Body of pancreas (tissue), 4 donors: Measurements from ENCODE around the gene AMY1A.
"Not testable (repeated sequence)": the region's sequence is repeated elsewhere in the genome, so short reads cannot be mapped to it uniquely, and the experiment has no call there.

Source experiments
- POLR2A ChIP-seq, 3 donors: fragments of 450-650 bp; IDR thresholded peaks; one replicate each; pipeline ENCODE4 v1.6.1; 2016; ENCODE audit warnings: antibody characterized with exemption in 3 of 3, mild to moderate bottlenecking in 2 of 3
- TF ChIP-seq, protein P1 (sequence below), 7 experiments: fragments of 450-650 bp in 4 of 7; fragments of 200-600 bp in 3 of 7; sonication (generic) in 3 of 7; IDR thresholded peaks; one replicate each; pipeline ENCODE4 v1.5.1; 2016 to 2019; ENCODE audit warnings: antibody characterized with exemption in 7 of 7

DNA sequence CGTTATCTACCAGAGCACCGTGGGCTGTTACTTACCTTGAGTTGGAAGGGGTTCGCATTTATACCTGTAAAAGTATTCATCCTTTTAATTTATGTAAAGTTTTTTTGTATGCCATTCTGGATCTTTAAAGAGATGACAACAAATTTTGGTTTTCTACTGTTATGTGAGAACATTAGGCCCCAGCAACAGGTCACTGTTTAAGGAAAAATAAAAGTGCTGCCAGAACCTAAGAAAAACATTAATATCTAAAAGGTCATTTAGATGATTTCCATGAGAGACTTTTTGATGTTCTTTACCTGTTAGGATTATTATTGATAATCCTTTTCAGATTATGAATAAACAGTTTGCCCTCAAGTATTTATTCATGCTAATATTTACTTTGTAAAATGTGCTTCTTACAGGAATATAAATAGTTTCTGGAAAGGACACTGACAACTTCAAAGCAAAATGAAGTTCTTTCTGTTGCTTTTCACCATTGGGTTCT, 38.5 kb upstream of the AMY1A start, which contains the start of gene AMY2A:
- TF ChIP-seq POLR2A (IDR thresholded peaks at IDR 0.05) = not testable (repeated sequence)
- TF ChIP-seq, protein P1, sequence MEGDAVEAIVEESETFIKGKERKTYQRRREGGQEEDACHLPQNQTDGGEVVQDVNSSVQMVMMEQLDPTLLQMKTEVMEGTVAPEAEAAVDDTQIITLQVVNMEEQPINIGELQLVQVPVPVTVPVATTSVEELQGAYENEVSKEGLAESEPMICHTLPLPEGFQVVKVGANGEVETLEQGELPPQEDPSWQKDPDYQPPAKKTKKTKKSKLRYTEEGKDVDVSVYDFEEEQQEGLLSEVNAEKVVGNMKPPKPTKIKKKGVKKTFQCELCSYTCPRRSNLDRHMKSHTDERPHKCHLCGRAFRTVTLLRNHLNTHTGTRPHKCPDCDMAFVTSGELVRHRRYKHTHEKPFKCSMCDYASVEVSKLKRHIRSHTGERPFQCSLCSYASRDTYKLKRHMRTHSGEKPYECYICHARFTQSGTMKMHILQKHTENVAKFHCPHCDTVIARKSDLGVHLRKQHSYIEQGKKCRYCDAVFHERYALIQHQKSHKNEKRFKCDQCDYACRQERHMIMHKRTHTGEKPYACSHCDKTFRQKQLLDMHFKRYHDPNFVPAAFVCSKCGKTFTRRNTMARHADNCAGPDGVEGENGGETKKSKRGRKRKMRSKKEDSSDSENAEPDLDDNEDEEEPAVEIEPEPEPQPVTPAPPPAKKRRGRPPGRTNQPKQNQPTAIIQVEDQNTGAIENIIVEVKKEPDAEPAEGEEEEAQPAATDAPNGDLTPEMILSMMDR (IDR thresholded peaks at IDR 0.05) = not testable (repeated sequence)
